ENCODE data around the gene INPP1. TPM values are rescaled to one million over a fixed set of nuclear protein-coding genes. Genes with fewer than 3 reads are reported as not detected.

The INPP1 gene
- total and polyA plus RNA-seq, 7 donors = 11.9 to 28.4 (median 17.1) TPM

DNA sequence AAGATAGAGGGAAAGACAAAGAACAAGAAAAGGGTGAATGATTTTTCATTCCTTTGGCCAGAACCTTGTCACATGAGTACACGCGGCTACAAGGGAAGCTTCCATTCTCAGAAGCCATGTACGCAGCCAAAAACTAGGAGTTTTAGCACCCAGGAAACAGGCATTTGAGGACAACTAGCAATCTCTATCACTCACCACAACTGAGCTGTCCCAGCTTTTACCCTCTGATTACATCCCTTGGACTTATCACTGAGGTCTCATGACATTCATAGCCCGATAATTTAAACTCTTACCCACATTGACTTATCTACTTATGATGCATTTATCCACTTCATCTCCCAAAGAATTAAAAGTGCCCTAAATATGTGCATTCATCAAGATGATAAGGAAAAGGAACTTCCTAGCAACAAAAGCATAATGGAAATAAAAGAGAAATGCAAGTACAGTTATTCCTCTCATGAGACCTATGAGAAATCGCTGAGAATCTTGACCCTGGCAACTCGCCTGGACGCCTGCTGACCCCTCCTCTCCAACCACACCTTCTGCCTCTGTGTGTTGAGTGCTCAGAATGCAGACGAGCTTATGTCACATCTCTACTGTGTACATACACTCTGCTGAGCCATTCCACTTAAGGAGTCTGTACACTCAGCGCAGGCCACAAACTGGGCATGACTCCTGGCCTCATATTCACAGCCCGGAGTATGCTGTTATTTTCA, 36.0 kb downstream of the INPP1 start:
- no peak for DNase-seq
- Histone ChIP-seq H3K4me3 (no peak overlapping the region), H3K4me1 (no peaks in the 10 kb centered on the region), H3K9me3 (no peaks in the 10 kb centered on the region), H3K27ac (no peak overlapping the region), H3K27me3 (ENCODE audit: insufficient read depth in 3 of 3, low read length in 2 of 3) (no peaks in the 10 kb centered on the region), H3K36me3 (ENCODE audit: insufficient read depth in 1 of 2, low read depth in 1 of 2) (no peaks in the 10 kb centered on the region)
- no peak for ATAC-seq
- WGBS, 3 donors = 64 to 75% (median 73%) methylated on average over 10 of the region's 10 CpGs
- intact Hi-C loops (cut with DNase I) = loop anchor here in 1 of 2 donors (10.0 kb wide), 1 partner anchor 435 kb away; no protein-coding TSS in a partner anchor
- TF ChIP-seq, protein P1, sequence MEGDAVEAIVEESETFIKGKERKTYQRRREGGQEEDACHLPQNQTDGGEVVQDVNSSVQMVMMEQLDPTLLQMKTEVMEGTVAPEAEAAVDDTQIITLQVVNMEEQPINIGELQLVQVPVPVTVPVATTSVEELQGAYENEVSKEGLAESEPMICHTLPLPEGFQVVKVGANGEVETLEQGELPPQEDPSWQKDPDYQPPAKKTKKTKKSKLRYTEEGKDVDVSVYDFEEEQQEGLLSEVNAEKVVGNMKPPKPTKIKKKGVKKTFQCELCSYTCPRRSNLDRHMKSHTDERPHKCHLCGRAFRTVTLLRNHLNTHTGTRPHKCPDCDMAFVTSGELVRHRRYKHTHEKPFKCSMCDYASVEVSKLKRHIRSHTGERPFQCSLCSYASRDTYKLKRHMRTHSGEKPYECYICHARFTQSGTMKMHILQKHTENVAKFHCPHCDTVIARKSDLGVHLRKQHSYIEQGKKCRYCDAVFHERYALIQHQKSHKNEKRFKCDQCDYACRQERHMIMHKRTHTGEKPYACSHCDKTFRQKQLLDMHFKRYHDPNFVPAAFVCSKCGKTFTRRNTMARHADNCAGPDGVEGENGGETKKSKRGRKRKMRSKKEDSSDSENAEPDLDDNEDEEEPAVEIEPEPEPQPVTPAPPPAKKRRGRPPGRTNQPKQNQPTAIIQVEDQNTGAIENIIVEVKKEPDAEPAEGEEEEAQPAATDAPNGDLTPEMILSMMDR (IDR thresholded peaks at IDR 0.05) = no peak

DNA sequence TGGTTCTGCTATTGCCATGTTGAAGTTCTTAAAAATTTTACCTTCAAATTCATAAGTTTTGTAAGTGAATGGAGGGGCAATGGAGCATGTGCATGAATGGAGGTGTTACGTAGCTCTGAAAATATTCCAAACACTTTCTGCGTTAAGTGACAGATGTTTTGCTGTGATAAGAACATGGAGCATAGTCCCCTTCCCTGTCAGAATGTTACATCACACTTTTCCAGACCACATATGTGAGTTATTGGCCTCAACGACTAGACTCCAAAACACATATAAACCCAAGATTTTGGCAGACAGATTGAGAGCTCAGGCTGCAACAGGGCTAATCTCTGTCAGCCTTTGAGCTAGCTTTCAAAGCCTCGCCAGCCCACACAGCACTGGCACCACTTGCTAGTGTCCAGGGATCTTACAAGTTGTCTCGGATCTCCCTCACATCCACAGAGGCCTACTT, 37.6 kb downstream of the INPP1 start:
- H3K4me1 ChIP-seq = no peaks in the 10 kb centered on the region
- no peak overlapping the region for H3K4me3 ChIP-seq
- H3K27ac ChIP-seq = no peak overlapping the region
- WGBS, 3 donors = 66 to 77% (median 76%) methylated on average over 5 of the region's 5 CpGs
- no peaks in the 10 kb centered on the region for H3K36me3 ChIP-seq (ENCODE audit: insufficient read depth in 1 of 2, low read depth in 1 of 2)
- H3K9me3 ChIP-seq = no peaks in the 10 kb centered on the region
- no peak for DNase-seq
- no peaks in the 10 kb centered on the region for H3K27me3 ChIP-seq (ENCODE audit: insufficient read depth in 3 of 3, low read length in 2 of 3)
- ATAC-seq = no peak
- intact Hi-C loops (cut with DNase I) = loop anchor here (10.0 kb wide), 3 partner anchors 124 to 424 kb away; no protein-coding TSS in a partner anchor
- TF ChIP-seq, protein P1 (IDR thresholded peaks at IDR 0.05) = no peak

DNA sequence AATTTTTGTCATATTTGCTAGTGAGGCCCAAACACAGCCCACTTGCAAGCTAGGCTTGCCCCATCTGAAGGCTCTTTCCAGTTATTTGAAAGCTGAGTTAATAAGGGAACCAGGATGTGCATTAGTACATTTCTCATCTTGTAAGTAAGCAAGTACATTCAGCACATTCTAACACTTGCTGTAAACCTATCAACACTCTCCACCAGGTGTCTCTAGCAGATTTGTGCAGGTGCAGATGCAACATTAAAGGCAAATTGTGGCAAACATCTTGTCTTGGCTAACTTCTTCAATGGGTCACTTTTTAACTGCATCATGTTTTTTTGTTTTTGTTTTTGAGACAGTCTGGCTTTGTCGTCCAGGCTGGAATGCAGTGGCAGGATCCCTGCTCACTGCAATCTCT, 39.5 kb downstream of the INPP1 start:
- intact Hi-C loops (cut with DNase I) = loop anchor here (10.0 kb wide), 3 partner anchors 122 to 422 kb away; no protein-coding TSS in a partner anchor
- ATAC-seq = no peak
- TF ChIP-seq, protein P1 (IDR thresholded peaks at IDR 0.05) = peak; percentile 43
- Histone ChIP-seq H3K4me3 (no peak overlapping the region), H3K27me3 (ENCODE audit: insufficient read depth in 3 of 3, low read length in 2 of 3) (no peaks in the 10 kb centered on the region), H3K4me1 (no peaks in the 10 kb centered on the region), H3K36me3 (ENCODE audit: insufficient read depth in 1 of 2, low read depth in 1 of 2) (no peaks in the 10 kb centered on the region), H3K27ac (no peak overlapping the region), H3K9me3 (no peaks in the 10 kb centered on the region)
- WGBS, 3 donors = 21 to 27% (median 22%) methylated on average over 1 of the region's 1 CpG
- DNase-seq = no peak

DNA sequence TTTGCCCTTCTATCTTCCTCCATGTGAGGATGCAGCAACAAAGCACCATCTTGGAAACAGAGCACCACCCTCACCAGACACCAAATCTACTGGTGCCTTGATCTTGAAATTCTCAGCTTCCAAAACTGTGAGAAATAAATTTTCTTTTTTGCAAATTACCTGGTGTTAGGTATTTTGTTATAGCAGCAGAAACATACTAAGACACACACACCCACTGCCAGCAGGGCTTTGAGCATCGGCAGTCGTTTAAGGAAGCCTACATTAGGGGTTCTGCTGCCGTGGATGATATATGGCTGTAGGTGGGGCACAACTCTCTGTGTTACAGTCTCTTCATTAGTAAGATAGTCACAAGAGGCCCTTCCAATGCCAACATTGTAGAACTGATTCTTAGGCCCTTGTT, 44.0 kb downstream of the INPP1 start:
- ATAC-seq = no peak
- TF ChIP-seq, protein P1 (IDR thresholded peaks at IDR 0.05) = no peak
- H3K4me3 ChIP-seq = no peak overlapping the region
- no peaks in the 10 kb centered on the region for H3K27me3 ChIP-seq (ENCODE audit: insufficient read depth in 3 of 3, low read length in 2 of 3)
- WGBS, 3 donors = 89 to 93% (median 92%) methylated on average over 3 of the region's 3 CpGs
- DNase-seq = no peak
- intact Hi-C loops (cut with DNase I) = loop anchor here (10.0 kb wide), 3 partner anchors 117 to 417 kb away; no protein-coding TSS in a partner anchor
- no peaks in the 10 kb centered on the region for H3K4me1 ChIP-seq
- H3K9me3 ChIP-seq = no peaks in the 10 kb centered on the region
- H3K36me3 ChIP-seq (ENCODE audit: insufficient read depth in 1 of 2, low read depth in 1 of 2) = no peaks in the 10 kb centered on the region
- no peak overlapping the region for H3K27ac ChIP-seq

Data from psoas muscle (tissue), 8 donors.